Mammary epithelial cell (primary cell): ENCODE results near the gene PSMD10.

Source experiments
- EZH2 ChIP-seq: IDR thresholded peaks from 2 replicates; pipeline ENCODE4 v1.6.1; 2012; ENCODE audit warnings: low read length, inconsistent platforms, borderline replicate concordance
- TF ChIP-seq, protein P1 (sequence below), 2 donors: IDR thresholded peaks in 1 of 2; conservative IDR thresholded peaks in 1 of 2; 2 replicates each; pipeline ENCODE4 v1.5.1; 2011 to 2012; ENCODE audit warnings: inconsistent platforms in 2 of 2, low read length in 2 of 2, mild to moderate bottlenecking in 2 of 2, control low read depth in 1 of 2, low read depth in 1 of 2; ENCODE audit not compliant: insufficient read depth in 1 of 2; ENCODE audit errors: extremely low read depth in 1 of 2

DNA sequence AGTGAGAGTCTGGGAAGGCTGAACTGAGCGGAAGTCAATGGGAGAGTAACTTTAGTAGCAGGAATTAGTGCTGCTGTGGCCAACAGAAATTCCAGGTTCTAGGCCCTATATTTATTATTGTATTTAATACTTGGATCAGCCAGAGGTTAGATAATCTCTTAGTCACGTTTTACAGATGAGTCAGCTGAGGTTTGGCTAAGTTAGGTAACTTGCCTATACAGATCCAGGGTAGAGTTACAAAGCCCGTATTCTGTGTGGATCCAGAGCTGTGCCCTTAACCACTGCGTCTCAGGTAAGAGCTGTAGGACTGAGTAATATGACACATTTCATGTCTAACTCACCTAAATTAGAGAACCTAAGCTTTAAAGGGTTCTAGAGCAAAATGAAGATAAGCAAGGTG, 20.5 kb downstream of the PSMD10 start:
- TF ChIP-seq, protein P1, sequence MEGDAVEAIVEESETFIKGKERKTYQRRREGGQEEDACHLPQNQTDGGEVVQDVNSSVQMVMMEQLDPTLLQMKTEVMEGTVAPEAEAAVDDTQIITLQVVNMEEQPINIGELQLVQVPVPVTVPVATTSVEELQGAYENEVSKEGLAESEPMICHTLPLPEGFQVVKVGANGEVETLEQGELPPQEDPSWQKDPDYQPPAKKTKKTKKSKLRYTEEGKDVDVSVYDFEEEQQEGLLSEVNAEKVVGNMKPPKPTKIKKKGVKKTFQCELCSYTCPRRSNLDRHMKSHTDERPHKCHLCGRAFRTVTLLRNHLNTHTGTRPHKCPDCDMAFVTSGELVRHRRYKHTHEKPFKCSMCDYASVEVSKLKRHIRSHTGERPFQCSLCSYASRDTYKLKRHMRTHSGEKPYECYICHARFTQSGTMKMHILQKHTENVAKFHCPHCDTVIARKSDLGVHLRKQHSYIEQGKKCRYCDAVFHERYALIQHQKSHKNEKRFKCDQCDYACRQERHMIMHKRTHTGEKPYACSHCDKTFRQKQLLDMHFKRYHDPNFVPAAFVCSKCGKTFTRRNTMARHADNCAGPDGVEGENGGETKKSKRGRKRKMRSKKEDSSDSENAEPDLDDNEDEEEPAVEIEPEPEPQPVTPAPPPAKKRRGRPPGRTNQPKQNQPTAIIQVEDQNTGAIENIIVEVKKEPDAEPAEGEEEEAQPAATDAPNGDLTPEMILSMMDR (conservative IDR thresholded peaks at IDR 0.05 in 1 of 2, IDR thresholded peaks at IDR 0.05 in 1 of 2; ENCODE audit: extremely low read depth in 1 of 2, insufficient read depth in 1 of 2, low read depth in 1 of 2, low read length in 2 of 2), result no peak
- TF ChIP-seq EZH2, result no peak
